PC-3 (cell line): ENCODE measurements around the gene GGA1.

Source experiments
- CTCF ChIP-seq: fragments of 300-600 bp; sonication (generic); conservative IDR thresholded peaks from 2 replicates; pipeline ENCODE4 v1.5.1; 2017; ENCODE audit warnings: antibody characterized with exemption, low read depth, mild to moderate bottlenecking, low read length
- EZH2 ChIP-seq: fragments of 300-600 bp; sonication (generic); IDR thresholded peaks from one replicate; pipeline ENCODE4 v1.6.1; 2017; ENCODE audit warnings: antibody characterized with exemption, mild to moderate bottlenecking, low read length; ENCODE audit not compliant: unreplicated experiment

- TF ChIP-seq CTCF (no peak), EZH2 (no peak)
These were observed 16.2 kb downstream of the GGA1 start for GRCh38 chr22:37624876-37625275.
